Fibroblast of mammary gland (primary cell): ENCODE results near the gene RMC1.

Experiments used
- DNase-seq: peaks from one replicate; pipeline ENCODE4 v3.0.0-alpha.2; 2010; ENCODE audit warnings: low read depth
- H3K4me3 ChIP-seq: 2 replicates; pipeline ENCODE4 v1.5.1; 2011; ENCODE audit warnings: low read depth, mild to moderate bottlenecking, low read length, moderate library complexity; ENCODE audit not compliant: control insufficient read depth
- CTCF ChIP-seq: conservative IDR thresholded peaks from 2 replicates; pipeline ENCODE4 v1.5.1; 2011; ENCODE audit warnings: low read depth, low read length, inconsistent platforms; ENCODE audit not compliant: control insufficient read depth, insufficient read depth

The RMC1 gene

GRCh38 chr18:23534276-23534675 is 31.0 kb downstream of the RMC1 start:
- no peak overlapping the region for H3K4me3 ChIP-seq
- no peak for TF ChIP-seq CTCF
- no peak for DNase-seq

DNA sequence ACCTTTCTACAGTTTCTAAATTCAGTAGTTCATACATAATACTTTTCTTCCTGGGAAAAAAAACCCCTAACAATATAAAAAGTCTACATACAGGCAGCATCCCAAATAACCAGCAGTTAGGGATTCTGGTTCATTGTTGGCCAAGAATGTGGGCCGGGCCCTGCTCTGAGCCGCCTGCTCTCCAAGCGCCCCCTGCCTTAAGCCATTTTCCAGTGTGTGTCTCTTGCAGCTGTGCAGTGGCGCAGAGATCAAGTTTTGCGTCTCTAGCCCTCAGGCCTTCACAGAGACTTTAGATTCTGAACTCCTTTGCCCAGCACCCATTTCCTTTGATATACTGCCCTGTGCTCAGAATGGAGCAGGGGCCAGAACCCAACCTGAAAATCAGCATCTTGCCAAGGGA is 32.9 kb downstream of the RMC1 start:
- H3K4me3 ChIP-seq, result no peak overlapping the region
- TF ChIP-seq CTCF, result no peak
- DNase-seq, result no peak

DNA sequence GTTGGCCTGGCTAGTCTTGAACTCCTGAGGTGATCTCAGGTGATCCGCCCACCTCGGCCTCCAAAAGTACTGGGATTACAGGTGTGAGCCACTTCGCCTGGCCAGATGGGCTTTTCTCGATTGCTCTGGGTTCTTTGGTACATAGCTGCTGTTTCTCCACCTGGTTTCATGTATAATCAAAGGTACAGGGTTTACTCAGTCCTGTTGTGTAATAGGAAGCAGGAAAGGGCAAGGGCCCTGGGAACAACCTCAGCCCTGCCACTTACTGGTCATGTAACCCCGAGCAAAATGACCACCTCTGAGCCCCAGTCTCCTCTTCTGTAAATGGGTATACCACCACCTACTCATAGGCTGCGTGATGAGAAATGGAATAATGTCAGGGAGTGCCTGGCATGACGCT is 34.0 kb downstream of the RMC1 start:
- no peak for TF ChIP-seq CTCF

DNA sequence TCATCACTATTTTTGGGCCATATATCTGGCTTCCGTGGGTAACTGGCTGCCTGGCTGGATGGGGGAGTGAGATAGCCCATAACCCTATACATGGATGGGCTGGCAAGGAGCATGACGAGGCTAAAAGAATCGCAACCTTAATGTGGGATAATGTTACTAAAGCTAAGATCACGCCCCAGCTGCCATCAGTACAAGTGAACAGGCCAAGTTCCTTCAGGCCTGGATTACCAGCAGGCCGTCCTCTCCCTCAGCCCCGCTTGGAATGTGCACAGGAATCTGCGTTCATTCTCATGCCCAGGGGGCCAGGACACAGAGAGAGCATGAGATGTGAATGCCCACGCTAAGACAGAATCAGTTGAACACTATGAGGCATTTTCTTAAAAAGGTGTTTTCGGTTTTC is 34.7 kb downstream of the RMC1 start:
- DNase-seq, result no peak
- no peak overlapping the region for H3K4me3 ChIP-seq
- no peak for TF ChIP-seq CTCF

More for the DNA sequence above, 34.0 kb downstream of the RMC1 start:
- H3K4me3 ChIP-seq, result no peak overlapping the region
- DNase-seq, result no peak

DNA sequence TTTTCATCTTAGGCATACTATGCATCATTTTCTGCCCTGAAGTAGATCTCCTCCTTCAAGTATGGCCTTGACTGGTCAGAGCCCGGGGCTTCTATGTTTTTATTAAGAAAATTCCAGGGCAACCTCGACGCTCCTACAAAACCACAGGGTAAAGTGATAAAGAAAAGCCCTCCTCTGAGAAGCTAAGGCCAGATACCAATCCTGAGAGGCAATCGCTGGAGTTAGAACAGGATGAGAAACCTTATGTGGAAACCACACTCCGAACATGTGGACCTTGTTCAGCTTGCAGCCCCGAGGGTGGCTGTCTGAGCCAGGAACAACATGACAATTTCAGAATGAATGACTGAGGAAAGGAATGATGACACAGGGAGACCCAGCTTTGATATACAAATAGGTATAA is 35.6 kb downstream of the RMC1 start:
- no peak overlapping the region for H3K4me3 ChIP-seq
- no peak for TF ChIP-seq CTCF

DNA sequence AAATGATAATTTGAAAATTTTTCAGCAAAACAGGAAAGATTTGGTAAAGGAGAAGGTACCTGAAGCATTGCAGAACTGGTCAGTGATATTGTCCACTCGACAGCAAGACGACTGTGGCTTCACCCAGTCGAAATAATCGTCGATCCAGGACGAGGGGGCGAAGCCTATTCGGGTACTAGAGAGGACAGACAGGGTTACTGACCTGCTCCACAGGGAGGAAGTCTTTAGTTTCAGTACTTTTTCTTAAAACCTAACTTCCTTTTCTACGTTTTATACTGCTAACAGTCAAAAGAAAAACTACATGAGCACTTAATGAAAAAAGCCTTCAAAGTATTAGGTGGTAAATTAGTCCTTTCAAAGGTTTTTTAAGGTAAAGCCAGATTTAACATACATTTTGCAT is 36.0 kb downstream of the RMC1 start:
- DNase-seq, result no peak
- TF ChIP-seq CTCF, result no peak
- no peak overlapping the region for H3K4me3 ChIP-seq

More for the DNA sequence above, 35.6 kb downstream of the RMC1 start:
- DNase-seq, result no peak

GRCh38 chr18:23539911-23540525 is 36.7 kb downstream of the RMC1 start:
- no peak for TF ChIP-seq CTCF
- no peak overlapping the region for H3K4me3 ChIP-seq
- DNase-seq, result no peak
